Thymus (tissue), 11 donors: ENCODE data around the gene KCNAB2. TPM values are rescaled to one million over a fixed set of nuclear protein-coding genes. Genes with fewer than 3 reads are reported as not detected.

ENCODE experiments used
- DNase-seq, 9 donors: peaks; one replicate each; pipeline ENCODE4 v3.0.0-alpha.2; 2013; ENCODE audit warnings: low spot score in 9 of 9, low read depth in 6 of 9, missing footprints in 1 of 9
- H3K27ac ChIP-seq, 2 donors: one replicate each; pipeline ENCODE4 v1.5.1; 2013; ENCODE audit warnings: control low read depth in 1 of 2, low read depth in 1 of 2, low read length in 1 of 2, mild to moderate bottlenecking in 1 of 2, moderate library complexity in 1 of 2
- H3K27me3 ChIP-seq, 2 donors: one replicate each; pipeline ENCODE4 v1.5.1; 2013; ENCODE audit warnings: low read length in 1 of 2; ENCODE audit not compliant: control insufficient read depth in 2 of 2, insufficient read depth in 1 of 2
- H3K36me3 ChIP-seq, 2 donors: one replicate each; pipeline ENCODE4 v1.5.1; 2013; ENCODE audit warnings: low read length in 1 of 2, mild to moderate bottlenecking in 1 of 2, moderate library complexity in 1 of 2; ENCODE audit not compliant: control insufficient read depth in 2 of 2, insufficient read depth in 2 of 2
- H3K4me1 ChIP-seq, 2 donors: one replicate each; pipeline ENCODE4 v1.5.1; 2013; ENCODE audit warnings: low read length in 2 of 2; ENCODE audit not compliant: control insufficient read depth in 2 of 2, insufficient read depth in 2 of 2
- H3K4me3 ChIP-seq, 2 donors: one replicate each; pipeline ENCODE4 v1.5.1; 2013; ENCODE audit warnings: low read length in 2 of 2, control low read depth in 1 of 2, mild to moderate bottlenecking in 1 of 2
- H3K9me3 ChIP-seq, 2 donors: one replicate each; pipeline ENCODE4 v1.5.1; 2013; ENCODE audit warnings: low read length in 1 of 2, mild to moderate bottlenecking in 1 of 2; ENCODE audit not compliant: control insufficient read depth in 2 of 2, insufficient read depth in 1 of 2
- WGBS: extraction: QIAGEN DNeasy Blood & Tissue Kit; methylation state at CpG from one replicate; pipeline ENCODE4 v1.1.7; 2013; 5-methylcytosine and 5-hydroxymethylcytosine counted together
- polyA plus RNA-seq: library from polyadenylated mRNA; stranded (reverse); fragments of 200-250 nt; gene quantifications from one replicate; pipeline ENCODE4 v1.2.3, GENCODE V29; 2013
- total RNA-seq: library from RNA; stranded (reverse); fragments of 120-200 nt; gene quantifications from one replicate; pipeline ENCODE4 v1.2.4, GENCODE V29; 2013
- donor health status: healthy.

KCNAB2 gene
- total and polyA plus RNA-seq, 2 donors, result 19.0 to 40.1 TPM

DNA sequence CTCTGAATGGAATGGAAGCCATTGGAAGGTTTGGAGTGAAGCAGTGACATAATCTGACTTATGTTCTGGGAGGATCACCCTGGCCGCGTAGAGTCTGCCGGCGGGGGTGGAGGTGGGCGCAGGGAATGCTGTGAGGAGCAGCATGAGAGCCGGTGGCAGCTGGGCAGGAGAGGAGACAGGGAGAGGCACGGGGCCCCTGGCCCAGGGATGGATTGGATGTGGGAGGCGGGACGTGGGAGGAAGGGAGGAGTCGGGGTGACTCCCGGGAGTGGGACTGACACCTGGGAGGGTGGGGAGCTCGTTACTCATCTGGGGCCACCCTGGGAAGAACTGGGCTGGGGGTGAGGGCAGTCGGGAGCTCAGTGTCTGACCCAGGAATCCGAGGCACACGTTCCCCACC, 10.4 kb upstream of the KCNAB2 start:
- H3K4me1 ChIP-seq, result peaks cover 0 to 5% of the 10 kb centered on the region in 2 donors
- no peak overlapping the region for H3K4me3 ChIP-seq
- no peak overlapping the region for H3K27ac ChIP-seq
- H3K27me3 ChIP-seq, result no peaks in the 10 kb centered on the region
- DNase-seq, result no peak
- H3K36me3 ChIP-seq, result peaks cover 4 to 28% of the 10 kb centered on the region in 2 donors
- 95% methylated on average over 15 of the region's 15 CpGs for WGBS
- H3K9me3 ChIP-seq, result no peaks in the 10 kb centered on the region

DNA sequence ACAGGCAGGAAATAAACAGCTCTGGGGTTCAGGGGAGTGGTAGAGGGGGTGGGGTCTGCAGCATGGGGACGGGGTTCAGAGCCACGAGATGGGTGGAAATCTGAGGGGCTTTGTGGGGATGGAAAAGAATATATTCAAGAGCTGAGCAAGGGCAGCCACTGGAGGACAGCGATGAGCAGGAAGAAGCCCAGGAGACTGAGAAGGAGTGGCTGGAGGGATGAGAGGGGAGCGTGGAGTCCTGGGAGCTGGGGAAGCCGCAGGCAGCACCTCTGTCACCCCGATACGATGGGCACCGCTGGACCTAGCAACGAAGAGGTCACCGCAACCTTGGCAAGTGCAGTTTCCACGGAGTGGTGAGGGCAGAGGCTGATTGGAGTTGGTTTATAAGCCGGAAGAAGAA, 10.0 kb upstream of the KCNAB2 start:
- Histone ChIP-seq H3K27ac (no peak overlapping the region), H3K4me3 (no peak overlapping the region), H3K9me3 (no peaks in the 10 kb centered on the region), H3K27me3 (no peaks in the 10 kb centered on the region), H3K36me3 (peaks cover 8 to 32% of the 10 kb centered on the region in 2 donors), H3K4me1 (peaks cover 0 to 5% of the 10 kb centered on the region in 2 donors)
- WGBS, result 95% methylated on average over 12 of the region's 12 CpGs
- DNase-seq, result no peak

DNA sequence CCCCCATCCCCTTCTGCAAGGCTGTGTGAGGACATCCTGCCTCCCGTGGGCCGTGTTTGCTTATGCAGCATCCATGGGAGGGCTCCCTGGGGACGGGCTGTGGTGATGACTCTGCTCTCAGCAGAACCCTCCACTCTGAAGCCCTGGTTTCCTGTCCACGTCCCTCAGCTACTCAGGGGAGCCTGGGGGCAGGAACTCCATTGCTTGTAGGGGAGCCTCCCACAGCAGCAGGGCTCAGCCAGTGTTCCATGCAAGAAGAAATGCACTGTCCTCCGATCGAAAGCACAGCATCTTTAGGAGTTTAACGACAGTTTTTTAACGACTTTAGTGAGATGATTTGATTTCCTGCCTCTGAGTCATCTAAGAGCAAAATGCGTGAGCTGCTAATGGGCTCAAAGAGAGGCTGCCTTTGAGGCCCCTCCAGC, 8.3 kb upstream of the KCNAB2 start:
- H3K9me3 ChIP-seq, result no peaks in the 10 kb centered on the region
- peaks cover 0 to 5% of the 10 kb centered on the region in 2 donors for H3K4me1 ChIP-seq
- no peak for DNase-seq
- peaks cover 15 to 48% of the 10 kb centered on the region in 2 donors for H3K36me3 ChIP-seq
- H3K27ac ChIP-seq, result no peak overlapping the region
- no peaks in the 10 kb centered on the region for H3K27me3 ChIP-seq
- H3K4me3 ChIP-seq, result no peak overlapping the region
- 34% methylated on average over 9 of the region's 9 CpGs for WGBS

DNA sequence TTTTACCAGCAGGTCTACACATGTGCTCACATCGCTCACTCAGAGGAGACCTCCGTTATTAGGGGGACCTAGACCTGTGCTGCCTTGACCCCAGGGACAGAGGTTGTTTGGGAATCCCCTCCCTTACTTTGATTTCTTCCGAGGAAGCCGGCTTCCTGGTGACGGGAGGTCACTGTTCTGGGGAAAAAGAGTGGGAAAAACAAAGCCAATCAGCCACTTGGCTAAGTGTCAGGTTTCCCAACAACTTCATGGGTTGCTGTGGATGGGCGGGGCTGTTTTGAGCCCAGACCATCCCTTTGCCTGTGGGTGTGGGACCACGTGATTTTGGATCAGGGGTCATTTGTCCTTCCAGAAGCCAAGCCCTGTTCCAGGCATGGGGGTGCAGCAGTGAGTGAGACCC, 7.1 kb upstream of the KCNAB2 start:
- WGBS, result 94% methylated on average over 7 of the region's 7 CpGs
- no peak overlapping the region for H3K27ac ChIP-seq
- peaks cover 23 to 60% of the 10 kb centered on the region in 2 donors for H3K36me3 ChIP-seq
- H3K27me3 ChIP-seq, result no peaks in the 10 kb centered on the region
- no peaks in the 10 kb centered on the region for H3K9me3 ChIP-seq
- DNase-seq, result no peak
- peaks cover 0 to 5% of the 10 kb centered on the region in 2 donors for H3K4me1 ChIP-seq
- no peak overlapping the region for H3K4me3 ChIP-seq

DNA sequence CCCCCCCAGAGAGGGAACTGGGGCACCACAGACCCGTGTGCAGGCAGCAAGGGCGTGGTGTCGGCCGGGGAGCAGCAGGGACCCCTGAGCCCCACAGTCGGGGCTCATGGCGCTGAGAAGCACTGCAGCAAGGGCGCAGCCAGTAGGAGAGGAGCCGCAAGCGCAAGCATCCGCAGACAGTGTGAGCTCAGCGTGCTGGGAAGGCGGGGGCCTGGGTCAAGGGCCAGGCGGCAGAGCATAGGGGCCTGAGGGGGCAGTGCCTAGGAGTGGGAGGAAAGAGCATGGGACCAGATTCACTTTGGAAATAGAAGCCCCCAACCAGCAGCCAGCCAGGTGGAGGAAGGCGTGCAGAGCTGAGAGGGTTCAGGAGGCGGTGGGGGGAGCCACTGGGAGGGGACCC, 6.7 kb upstream of the KCNAB2 start:
- no peaks in the 10 kb centered on the region for H3K9me3 ChIP-seq
- 96% methylated on average over 15 of the region's 15 CpGs for WGBS

DNA sequence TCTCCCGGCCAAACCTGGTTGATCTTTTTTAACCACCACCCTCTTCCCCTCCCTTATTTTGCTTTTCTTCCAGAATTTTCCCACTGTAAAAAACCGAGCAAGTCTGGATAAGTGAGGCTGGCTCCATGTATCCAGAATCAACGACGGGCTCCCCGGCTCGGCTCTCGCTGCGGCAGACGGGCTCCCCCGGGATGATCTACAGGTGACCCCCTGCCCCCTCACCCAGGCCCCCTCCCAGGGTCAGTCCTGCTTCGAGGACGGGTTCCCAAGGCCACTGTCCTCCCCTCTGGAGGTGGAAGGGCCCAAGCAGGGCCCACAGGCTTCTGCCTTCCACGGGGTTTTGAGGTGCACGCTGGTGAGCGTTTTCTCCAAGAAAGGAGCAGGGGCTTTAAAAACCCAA, 5.2 kb upstream of the KCNAB2 start:
- no peak for DNase-seq
- Histone ChIP-seq H3K27me3 (no peaks in the 10 kb centered on the region), H3K36me3 (peaks cover 30 to 45% of the 10 kb centered on the region in 2 donors), H3K4me3 (no peak overlapping the region), H3K4me1 (peaks cover 0 to 5% of the 10 kb centered on the region in 2 donors), H3K9me3 (no peaks in the 10 kb centered on the region), H3K27ac (no peak overlapping the region)
- WGBS, result 98% methylated on average over 15 of the region's 15 CpGs

More for the DNA sequence above, 6.7 kb upstream of the KCNAB2 start:
- H3K4me3 ChIP-seq, result no peak overlapping the region
- H3K4me1 ChIP-seq, result peaks cover 0 to 5% of the 10 kb centered on the region in 2 donors
- H3K27ac ChIP-seq, result no peak overlapping the region
- no peak for DNase-seq
- H3K36me3 ChIP-seq, result peaks cover 27 to 57% of the 10 kb centered on the region in 2 donors
- H3K27me3 ChIP-seq, result no peaks in the 10 kb centered on the region

DNA sequence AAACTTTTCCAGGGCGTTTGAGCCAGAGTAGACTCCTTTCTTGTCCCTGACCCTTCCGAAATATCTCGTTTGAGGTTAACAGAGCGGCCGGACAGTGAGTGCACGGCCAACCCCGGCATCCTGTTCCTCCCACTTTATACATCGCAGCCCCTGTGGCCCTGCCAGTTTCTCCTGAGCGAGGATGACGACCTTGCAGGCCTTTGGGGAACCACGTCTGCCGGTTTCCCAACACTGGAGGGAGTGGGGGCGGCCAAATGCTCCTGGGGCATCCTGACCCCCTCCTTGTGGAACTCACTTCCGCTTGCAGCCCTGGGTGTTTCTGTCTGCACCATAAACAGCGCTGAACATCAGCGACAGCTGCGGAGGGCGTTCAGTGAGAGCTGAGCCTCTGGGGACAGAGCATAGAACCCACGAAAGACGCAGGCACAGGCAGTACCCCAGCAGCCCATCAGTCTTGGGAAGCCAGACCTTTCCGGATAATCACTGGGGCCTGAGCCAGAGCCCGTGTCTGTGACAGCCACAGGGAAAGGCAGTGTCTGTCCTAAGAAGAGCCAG, 4.8 kb upstream of the KCNAB2 start:
- no peaks in the 10 kb centered on the region for H3K27me3 ChIP-seq
- peaks cover 32 to 43% of the 10 kb centered on the region in 2 donors for H3K36me3 ChIP-seq
- no peak overlapping the region for H3K27ac ChIP-seq
- no peak for DNase-seq
- peaks cover 0 to 5% of the 10 kb centered on the region in 2 donors for H3K4me1 ChIP-seq
- no peaks in the 10 kb centered on the region for H3K9me3 ChIP-seq
- WGBS, result 93% methylated on average over 22 of the region's 22 CpGs
- no peak overlapping the region for H3K4me3 ChIP-seq

DNA sequence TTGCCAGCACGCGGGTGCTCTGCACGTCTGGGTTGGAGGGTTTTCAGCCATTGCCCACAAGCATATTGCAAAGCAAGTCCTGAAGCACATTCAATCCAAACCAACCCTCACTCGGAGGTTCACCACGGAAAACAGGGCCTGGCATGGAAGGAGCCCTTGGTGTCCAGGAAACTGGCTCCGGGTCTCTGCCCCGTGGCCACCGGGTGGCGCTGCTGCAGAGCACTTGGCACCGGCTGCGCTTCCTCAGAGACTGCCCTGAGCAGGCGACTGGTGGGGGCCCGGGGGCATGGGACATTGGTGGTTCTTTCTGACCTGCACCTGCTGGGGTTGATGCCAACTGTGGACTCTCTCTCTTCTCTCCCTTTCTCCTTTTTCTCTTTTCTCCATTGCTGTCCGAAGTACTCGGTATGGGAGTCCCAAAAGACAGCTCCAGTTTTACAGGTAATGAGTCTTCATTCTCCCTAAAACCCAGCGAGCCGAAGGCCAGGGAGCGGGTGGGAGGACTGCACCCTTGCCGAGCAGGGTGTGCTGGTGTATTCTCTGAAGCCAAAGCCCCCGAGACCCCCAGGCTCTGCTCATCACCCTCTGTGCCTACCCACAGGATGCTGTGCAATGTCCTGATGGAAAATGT, 4.1 kb upstream of the KCNAB2 start:
- Histone ChIP-seq H3K9me3 (no peaks in the 10 kb centered on the region), H3K36me3 (peaks cover 32 to 43% of the 10 kb centered on the region in 2 donors), H3K4me1 (peaks cover 0 to 5% of the 10 kb centered on the region in 2 donors), H3K27me3 (no peaks in the 10 kb centered on the region), H3K27ac (no peak overlapping the region), H3K4me3 (no peak overlapping the region)
- no peak for DNase-seq
- 86% methylated on average over 20 of the region's 20 CpGs for WGBS

DNA sequence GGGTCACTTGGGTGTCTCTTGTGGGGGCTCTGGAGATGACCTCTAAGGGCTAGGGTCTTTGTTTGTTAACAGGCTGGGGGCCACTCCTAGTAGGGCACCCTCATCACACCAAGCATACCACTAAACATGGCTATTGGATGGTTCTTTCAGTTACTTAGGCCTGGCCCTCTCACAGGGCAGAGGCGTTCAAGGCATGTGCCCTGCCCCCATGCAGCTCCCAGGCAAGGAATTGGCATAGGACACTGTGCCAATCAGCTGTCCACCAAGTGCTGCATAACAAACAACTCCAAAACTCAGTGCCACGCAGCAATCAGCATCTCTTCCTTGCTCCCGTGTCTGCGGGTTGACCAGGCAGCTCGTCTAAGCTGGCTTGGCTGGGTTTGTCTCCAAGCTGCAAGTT, 2.1 kb upstream of the KCNAB2 start:
- H3K36me3 ChIP-seq, result peaks cover 32 to 46% of the 10 kb centered on the region in 2 donors
- 98% methylated on average over 5 of the region's 5 CpGs for WGBS
- H3K4me3 ChIP-seq, result no peak overlapping the region
- no peak overlapping the region for H3K27ac ChIP-seq
- H3K4me1 ChIP-seq, result no peaks in the 10 kb centered on the region
- no peak for DNase-seq
- no peaks in the 10 kb centered on the region for H3K27me3 ChIP-seq
- H3K9me3 ChIP-seq, result no peaks in the 10 kb centered on the region
